ENCODE results near the gene CAMLG.

DNA sequence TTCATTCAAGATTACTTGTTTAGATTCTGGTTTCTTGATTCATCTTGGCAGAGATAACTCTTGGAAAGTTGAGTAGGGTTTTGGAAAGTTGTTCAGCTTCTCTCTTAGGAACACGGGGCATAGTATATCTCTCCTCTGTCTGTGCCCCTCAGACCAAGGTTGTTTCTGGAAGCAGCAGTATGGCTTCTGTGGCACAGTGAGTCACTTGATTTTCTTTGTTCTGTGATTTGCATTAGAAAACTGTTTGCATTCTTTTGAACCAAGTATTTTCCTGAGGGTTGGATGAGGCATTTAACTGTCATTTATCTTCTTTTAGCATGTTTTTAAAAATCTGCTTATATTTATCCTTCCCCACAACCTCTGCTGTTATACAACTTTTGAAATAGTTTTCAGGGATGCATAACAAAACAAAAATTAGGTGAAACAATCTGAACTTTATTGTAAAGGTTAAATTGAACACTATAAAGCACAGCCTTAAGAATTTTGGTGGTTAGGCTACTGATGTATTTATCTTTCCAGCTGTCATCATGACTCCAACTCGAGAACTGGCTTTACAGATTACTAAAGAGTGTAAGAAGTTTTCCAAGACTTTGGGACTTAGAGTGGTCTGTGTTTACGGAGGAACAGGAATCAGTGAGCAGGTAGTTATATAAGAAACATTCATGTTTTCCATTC, 46.7 kb downstream of the CAMLG start:
- TF ChIP-seq, protein P1, sequence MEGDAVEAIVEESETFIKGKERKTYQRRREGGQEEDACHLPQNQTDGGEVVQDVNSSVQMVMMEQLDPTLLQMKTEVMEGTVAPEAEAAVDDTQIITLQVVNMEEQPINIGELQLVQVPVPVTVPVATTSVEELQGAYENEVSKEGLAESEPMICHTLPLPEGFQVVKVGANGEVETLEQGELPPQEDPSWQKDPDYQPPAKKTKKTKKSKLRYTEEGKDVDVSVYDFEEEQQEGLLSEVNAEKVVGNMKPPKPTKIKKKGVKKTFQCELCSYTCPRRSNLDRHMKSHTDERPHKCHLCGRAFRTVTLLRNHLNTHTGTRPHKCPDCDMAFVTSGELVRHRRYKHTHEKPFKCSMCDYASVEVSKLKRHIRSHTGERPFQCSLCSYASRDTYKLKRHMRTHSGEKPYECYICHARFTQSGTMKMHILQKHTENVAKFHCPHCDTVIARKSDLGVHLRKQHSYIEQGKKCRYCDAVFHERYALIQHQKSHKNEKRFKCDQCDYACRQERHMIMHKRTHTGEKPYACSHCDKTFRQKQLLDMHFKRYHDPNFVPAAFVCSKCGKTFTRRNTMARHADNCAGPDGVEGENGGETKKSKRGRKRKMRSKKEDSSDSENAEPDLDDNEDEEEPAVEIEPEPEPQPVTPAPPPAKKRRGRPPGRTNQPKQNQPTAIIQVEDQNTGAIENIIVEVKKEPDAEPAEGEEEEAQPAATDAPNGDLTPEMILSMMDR (IDR thresholded peaks at IDR 0.05; ENCODE audit: low read depth, low read length), result no peak
- TF ChIP-seq POLR2A (IDR thresholded peaks at IDR 0.05; ENCODE audit: extremely low read depth, insufficient read length) (no peak), MYC (IDR thresholded peaks at IDR 0.05; ENCODE audit: low read depth, low read length) (no peak)
